Stimulated activated naive CD8-positive, alpha-beta T cell treated with anti-CD3 and anti-CD28 coated beads, Interleukin-15, Interleukin-2, amounts not matched to agents 100 ng/mL and 50 ng/mL, for 24 hours (primary cell): ENCODE data around the gene ZFPM1.

Source experiments
- H3K27ac Mint-ChIP-seq: one replicate; pipeline ENCODE4 v1.8.0; 2021; ENCODE audit warnings: mild to moderate bottlenecking, mixed read lengths
- H3K27me3 Mint-ChIP-seq: one replicate; pipeline ENCODE4 v1.8.0; 2021; ENCODE audit warnings: mixed read lengths
- H3K36me3 Mint-ChIP-seq: one replicate; pipeline ENCODE4 v1.8.0; 2021; ENCODE audit warnings: low read depth, mixed read lengths
- H3K4me1 Mint-ChIP-seq: one replicate; pipeline ENCODE4 v1.8.0; 2021; ENCODE audit warnings: low read depth, mixed read lengths
- H3K4me3 Mint-ChIP-seq: one replicate; pipeline ENCODE4 v1.8.0; 2021; ENCODE audit warnings: mild to moderate bottlenecking, mixed read lengths
- H3K9me3 Mint-ChIP-seq: one replicate; pipeline ENCODE4 v1.8.0; 2021; ENCODE audit warnings: mixed read lengths

Gene ZFPM1

GRCh38 chr16:88494335-88495154 is 41.5 kb downstream of the ZFPM1 start:
- Mint-ChIP-seq H3K9me3 (no peaks in the 10 kb centered on the region), H3K27me3 (no peaks in the 10 kb centered on the region), H3K4me3 (no peak overlapping the region), H3K27ac (no peak overlapping the region), H3K36me3 (no peaks in the 10 kb centered on the region), H3K4me1 (peaks cover 4% of the 10 kb centered on the region)

GRCh38 chr16:88495268-88495772 is 42.2 kb downstream of the ZFPM1 start:
- H3K27me3 Mint-ChIP-seq, result no peaks in the 10 kb centered on the region
- peaks cover 4% of the 10 kb centered on the region for H3K4me1 Mint-ChIP-seq
- no peaks in the 10 kb centered on the region for H3K9me3 Mint-ChIP-seq
- no peak overlapping the region for H3K27ac Mint-ChIP-seq
- no peaks in the 10 kb centered on the region for H3K36me3 Mint-ChIP-seq
- H3K4me3 Mint-ChIP-seq, result no peak overlapping the region

GRCh38 chr16:88497561-88498462 is 44.7 kb downstream of the ZFPM1 start:
- Mint-ChIP-seq H3K4me1 (peaks cover 4% of the 10 kb centered on the region), H3K27ac (no peak overlapping the region), H3K27me3 (no peaks in the 10 kb centered on the region), H3K9me3 (no peaks in the 10 kb centered on the region), H3K36me3 (no peaks in the 10 kb centered on the region), H3K4me3 (no peak overlapping the region)

- Mint-ChIP-seq H3K4me1 (peaks cover 7% of the 10 kb centered on the region), H3K36me3 (no peaks in the 10 kb centered on the region), H3K4me3 (no peak overlapping the region), H3K27ac (no peak overlapping the region), H3K9me3 (no peaks in the 10 kb centered on the region), H3K27me3 (no peaks in the 10 kb centered on the region)
These were observed 45.6 kb downstream of the ZFPM1 start for GRCh38 chr16:88498576-88499208.

- H3K27me3 Mint-ChIP-seq, result no peaks in the 10 kb centered on the region
- no peaks in the 10 kb centered on the region for H3K36me3 Mint-ChIP-seq
- H3K9me3 Mint-ChIP-seq, result no peaks in the 10 kb centered on the region
- H3K27ac Mint-ChIP-seq, result no peak overlapping the region
- H3K4me3 Mint-ChIP-seq, result no peak overlapping the region
- H3K4me1 Mint-ChIP-seq, result peaks cover 11% of the 10 kb centered on the region
These were observed 46.2 kb downstream of the ZFPM1 start for GRCh38 chr16:88499292-88499691.

- H3K9me3 Mint-ChIP-seq, result no peaks in the 10 kb centered on the region
- H3K4me1 Mint-ChIP-seq, result peaks cover 13% of the 10 kb centered on the region
- H3K4me3 Mint-ChIP-seq, result no peak overlapping the region
- no peak overlapping the region for H3K27ac Mint-ChIP-seq
- no peaks in the 10 kb centered on the region for H3K27me3 Mint-ChIP-seq
- no peaks in the 10 kb centered on the region for H3K36me3 Mint-ChIP-seq
These were observed 46.8 kb downstream of the ZFPM1 start for GRCh38 chr16:88499836-88500251.

- H3K4me3 Mint-ChIP-seq, result no peak overlapping the region
- H3K27me3 Mint-ChIP-seq, result no peaks in the 10 kb centered on the region
These were observed 47.2 kb downstream of the ZFPM1 start for GRCh38 chr16:88500255-88500661.

GRCh38 chr16:88502371-88502770 is 49.3 kb downstream of the ZFPM1 start:
- H3K4me3 Mint-ChIP-seq, result no peak overlapping the region
- no peaks in the 10 kb centered on the region for H3K36me3 Mint-ChIP-seq
- peaks cover 16% of the 10 kb centered on the region for H3K4me1 Mint-ChIP-seq
- no peak overlapping the region for H3K27ac Mint-ChIP-seq
- no peaks in the 10 kb centered on the region for H3K9me3 Mint-ChIP-seq
- no peaks in the 10 kb centered on the region for H3K27me3 Mint-ChIP-seq

More at GRCh38 chr16:88500255-88500661, 47.2 kb downstream of the ZFPM1 start:
- H3K27ac Mint-ChIP-seq, result no peak overlapping the region
- no peaks in the 10 kb centered on the region for H3K9me3 Mint-ChIP-seq
- H3K4me1 Mint-ChIP-seq, result peaks cover 16% of the 10 kb centered on the region
- no peaks in the 10 kb centered on the region for H3K36me3 Mint-ChIP-seq

- Mint-ChIP-seq H3K4me3 (no peak overlapping the region), H3K36me3 (no peaks in the 10 kb centered on the region), H3K27me3 (no peaks in the 10 kb centered on the region), H3K27ac (no peak overlapping the region), H3K4me1 (peaks cover 16% of the 10 kb centered on the region), H3K9me3 (no peaks in the 10 kb centered on the region)
These were observed 49.7 kb downstream of the ZFPM1 start for GRCh38 chr16:88502776-88503280.

- no peak overlapping the region for H3K4me3 Mint-ChIP-seq
- H3K27me3 Mint-ChIP-seq, result no peaks in the 10 kb centered on the region
- no peaks in the 10 kb centered on the region for H3K9me3 Mint-ChIP-seq
- H3K36me3 Mint-ChIP-seq, result no peaks in the 10 kb centered on the region
- peak overlapping the region; percentile 36 for H3K27ac Mint-ChIP-seq
- H3K4me1 Mint-ChIP-seq, result peaks cover 14% of the 10 kb centered on the region
These were observed 50.3 kb downstream of the ZFPM1 start for GRCh38 chr16:88503374-88503770.

- H3K4me1 Mint-ChIP-seq, result peaks cover 13% of the 10 kb centered on the region
- no peaks in the 10 kb centered on the region for H3K36me3 Mint-ChIP-seq
- H3K27ac Mint-ChIP-seq, result peak overlapping the region; percentile 36
These were observed 50.9 kb downstream of the ZFPM1 start for GRCh38 chr16:88503771-88504488.

GRCh38 chr16:88504489-88505404 is 51.7 kb downstream of the ZFPM1 start:
- H3K27ac Mint-ChIP-seq, result no peak overlapping the region
- peaks cover 13% of the 10 kb centered on the region for H3K4me1 Mint-ChIP-seq
- no peaks in the 10 kb centered on the region for H3K9me3 Mint-ChIP-seq
- no peaks in the 10 kb centered on the region for H3K27me3 Mint-ChIP-seq
- H3K36me3 Mint-ChIP-seq, result no peaks in the 10 kb centered on the region
- H3K4me3 Mint-ChIP-seq, result no peak overlapping the region

More at GRCh38 chr16:88503771-88504488, 50.9 kb downstream of the ZFPM1 start:
- H3K9me3 Mint-ChIP-seq, result no peaks in the 10 kb centered on the region
- H3K27me3 Mint-ChIP-seq, result no peaks in the 10 kb centered on the region
- H3K4me3 Mint-ChIP-seq, result no peak overlapping the region

- Mint-ChIP-seq H3K4me3 (no peak overlapping the region), H3K9me3 (no peaks in the 10 kb centered on the region), H3K27me3 (no peaks in the 10 kb centered on the region), H3K36me3 (no peaks in the 10 kb centered on the region), H3K27ac (no peak overlapping the region), H3K4me1 (peaks cover 13% of the 10 kb centered on the region)
These were observed 52.5 kb downstream of the ZFPM1 start for GRCh38 chr16:88505405-88506082.
